A673 (cell line): ENCODE data around the gene ZBTB16. TPM values are rescaled to one million over a fixed set of nuclear protein-coding genes. Genes with fewer than 3 reads are reported as not detected.

Source experiments
- BruUV-seq: library from RNA; stranded (reverse); fragments of 400-500 nt; replicated peaks from 2 replicates; lab custom pipeline; 2021; lab: Mats Ljungman, UMichigan
- CTCF ChIA-PET: fragments of 300-600 bp; sonication (Branson Sonifier 250); formaldehyde crosslinking; loops from one replicate; lab custom pipeline; 2022; ENCODE audit warnings: antibody characterized with exemption; lab: Charles Lee
- POLR2A ChIA-PET: fragments of 300-600 bp; sonication (Branson Sonifier 250); formaldehyde crosslinking; loops from one replicate; lab custom pipeline; 2022; ENCODE audit warnings: antibody characterized with exemption; ENCODE audit not compliant: low non-redundant PET; lab: Charles Lee
- DNase-seq: peaks from one replicate; pipeline ENCODE4 v3.0.0-alpha.2; 2015; ENCODE audit warnings: low spot score
- H3K27ac ChIP-seq: fragments of 200-600 bp; sonication (generic); 2 replicates; pipeline ENCODE4 v1.5.1; 2016; ENCODE audit warnings: mixed run types, low read depth, mild to moderate bottlenecking, mixed read lengths, antibody characterized with exemption, low read length; ENCODE audit not compliant: poor library complexity, severe bottlenecking
- H3K27me3 ChIP-seq: fragments of 200-600 bp; sonication (generic); replicated peaks from 2 replicates; pipeline ENCODE4 v1.6.1; 2017; ENCODE audit warnings: mixed run types, low read depth, mild to moderate bottlenecking, mixed read lengths, antibody characterized with exemption, low read length; ENCODE audit not compliant: insufficient read depth, poor library complexity
- H3K36me3 ChIP-seq: fragments of 200-600 bp; sonication (generic); 2 replicates; pipeline ENCODE4 v1.6.1; 2016; ENCODE audit warnings: mixed run types, mild to moderate bottlenecking, mixed read lengths, antibody characterized with exemption, low read length; ENCODE audit not compliant: insufficient read depth, poor library complexity, severe bottlenecking
- H3K4me1 ChIP-seq: fragments of 200-600 bp; sonication (generic); 2 replicates; pipeline ENCODE4 v1.6.1; 2017; ENCODE audit warnings: mixed run types, mild to moderate bottlenecking, mixed read lengths, antibody characterized with exemption, low read length; ENCODE audit not compliant: insufficient read depth, poor library complexity, severe bottlenecking
- H3K4me3 ChIP-seq: fragments of 200-600 bp; sonication (generic); 2 replicates; pipeline ENCODE4 v1.5.1; 2016; ENCODE audit warnings: low read depth, mixed run types, mild to moderate bottlenecking, mixed read lengths, low read length; ENCODE audit not compliant: poor library complexity, severe bottlenecking
- H3K9me3 ChIP-seq: fragments of 200-600 bp; sonication (generic); 2 replicates; pipeline ENCODE4 v1.6.1; 2016; ENCODE audit warnings: mixed run types, low read depth, mild to moderate bottlenecking, mixed read lengths, antibody characterized with exemption, low read length; ENCODE audit not compliant: poor library complexity, severe bottlenecking
- CTCF ChIP-seq: fragments of 300-800, 200-600 bp; sonication (generic); conservative IDR thresholded peaks from 2 replicates; pipeline ENCODE4 v1.5.1; 2017; ENCODE audit warnings: low read depth, mild to moderate bottlenecking, antibody characterized with exemption, low read length, moderate library complexity, mixed read lengths
- EZH2 ChIP-seq: fragments of 200-600 bp; sonication (generic); IDR thresholded peaks from 2 replicates; pipeline ENCODE4 v1.6.1; 2017; ENCODE audit warnings: borderline replicate concordance, low read depth, mild to moderate bottlenecking, mixed read lengths, antibody characterized with exemption, low read length; ENCODE audit not compliant: poor library complexity, severe bottlenecking
- intact Hi-C: fragments of 100-400 bp; cut with micrococcal nuclease; formaldehyde crosslinking; loops from one replicate; pipeline ENCODE4 v1.10.0; 2022; ENCODE audit not compliant: unreplicated experiment
- total RNA-seq: library from RNA; stranded (reverse); gene quantifications from 2 replicates; pipeline ENCODE4 v1.2.3, GENCODE V29; 2021

ZBTB16 gene
- total RNA-seq, 1 experiment from 2014 or later: 12.0 TPM

- Histone ChIP-seq H3K4me1 (peaks cover 24% of the 10 kb centered on the region), H3K27me3 (peaks cover 27% of the 10 kb centered on the region), H3K36me3 (peaks cover 11% of the 10 kb centered on the region), H3K4me3 (peak overlapping the region; percentile 75), H3K9me3 (no peaks in the 10 kb centered on the region), H3K27ac (peak overlapping the region; percentile 79)
- BruUV-seq: no TSS peak
- CTCF ChIA-PET: interaction anchor here (0.6 to 1.7 kb wide), 5 partner anchors 10 to 201 kb away, joined by 3 to 8 read pairs (median 5); no protein-coding TSS in a partner anchor
- POLR2A ChIA-PET: no interaction called here
- TF ChIP-seq EZH2 (no peak), CTCF (no peak)
- intact Hi-C loops: no loop called here
- DNase-seq: peak; percentile 62
These were observed 1.0 kb downstream of the ZBTB16 start for GRCh38 chr11:114060392-114061047.

GRCh38 chr11:114061048-114061680 is 1.7 kb downstream of the ZBTB16 start:
- peaks cover 11% of the 10 kb centered on the region for H3K36me3 ChIP-seq
- H3K9me3 ChIP-seq: no peaks in the 10 kb centered on the region
- H3K4me3 ChIP-seq: peak overlapping the region; percentile 75
- H3K4me1 ChIP-seq: peaks cover 24% of the 10 kb centered on the region
- peak overlapping the region; percentile 79 for H3K27ac ChIP-seq
- intact Hi-C loops: no loop called here
- peaks cover 27% of the 10 kb centered on the region for H3K27me3 ChIP-seq
- TF ChIP-seq CTCF (no peak), EZH2 (peak; percentile 60)
- POLR2A ChIA-PET: no interaction called here
- CTCF ChIA-PET: interaction anchor here (0.6 to 1.0 kb wide), 3 partner anchors 10 to 198 kb away, joined by 4 to 8 read pairs (median 5); no protein-coding TSS in a partner anchor
- DNase-seq: peak; percentile 70
- BruUV-seq: no TSS peak

GRCh38 chr11:114061681-114062049 is 2.2 kb downstream of the ZBTB16 start:
- Histone ChIP-seq H3K4me3 (peak overlapping the region; percentile 75), H3K27me3 (peaks cover 22% of the 10 kb centered on the region), H3K27ac (peak overlapping the region; percentile 79), H3K36me3 (peaks cover 11% of the 10 kb centered on the region), H3K4me1 (peaks cover 24% of the 10 kb centered on the region), H3K9me3 (no peaks in the 10 kb centered on the region)
- no peak for DNase-seq
- no peak for TF ChIP-seq CTCF
- TF ChIP-seq EZH2: no peak
- BruUV-seq: no TSS peak
- ChIA-PET POLR2A (no interaction called here), CTCF (no interaction called here)
- intact Hi-C loops: no loop called here
